IMR-90 (cell line): ENCODE data around the gene P4HA2.

Experiments
- BHLHE40 ChIP-seq: fragments of 150-350 bp; IDR thresholded peaks from 2 replicates; pipeline ENCODE4 v1.6.1; 2016; ENCODE audit warnings: mild to moderate bottlenecking, low read depth, low read length
- CEBPB ChIP-seq: IDR thresholded peaks from 2 replicates; pipeline ENCODE4 v1.6.1; 2012; ENCODE audit warnings: low read depth, low read length, improper control_type of control experiment
- CTCF ChIP-seq: conservative IDR thresholded peaks from 2 replicates; pipeline ENCODE4 v1.5.1; 2012; ENCODE audit warnings: mild to moderate bottlenecking, low read depth, low read length, improper control_type of control experiment
- MAFK ChIP-seq: IDR thresholded peaks from 2 replicates; pipeline ENCODE4 v1.6.1; 2012; ENCODE audit warnings: low read depth, low read length, improper control_type of control experiment
- MXI1 ChIP-seq: IDR thresholded peaks from 2 replicates; pipeline ENCODE4 v1.6.1; 2012; ENCODE audit warnings: low read depth, mild to moderate bottlenecking, low read length, moderate library complexity, borderline replicate concordance
- NFE2L2 ChIP-seq: fragments of 150-350 bp; IDR thresholded peaks from 2 replicates; pipeline ENCODE4 v1.6.1; 2016; ENCODE audit warnings: low read depth, mild to moderate bottlenecking, low read length
- POLR2A ChIP-seq: IDR thresholded peaks from 2 replicates; pipeline ENCODE4 v1.6.1; 2012; ENCODE audit warnings: mild to moderate bottlenecking, low read depth, low read length
- RAD21 ChIP-seq: IDR thresholded peaks from 2 replicates; pipeline ENCODE4 v1.6.1; 2012; ENCODE audit warnings: low read length, improper control_type of control experiment
- USF2 ChIP-seq: fragments of 150-350 bp; IDR thresholded peaks from 2 replicates; pipeline ENCODE4 v1.6.1; 2017; ENCODE audit warnings: mild to moderate bottlenecking, antibody characterized with exemption, low read length, low read depth

- TF ChIP-seq USF2: no peak
- TF ChIP-seq CTCF: no peak; the same call in 1 of the 2 replicates
- TF ChIP-seq NFE2L2: no peak
- peak; percentile 71; the same call in 1 of the 2 replicates for TF ChIP-seq POLR2A
- TF ChIP-seq MAFK: no peak
- TF ChIP-seq CEBPB: no peak
- no peak for TF ChIP-seq MXI1
- no peak for TF ChIP-seq BHLHE40
- TF ChIP-seq RAD21: no peak
These were observed at the start of gene P4HA2 for GRCh38 chr5:132227485-132228240.
